Motor neuron (in vitro differentiated cells): ENCODE results near the gene RAB32. TPM values are rescaled to one million over a fixed set of nuclear protein-coding genes. Genes with fewer than 3 reads are reported as not detected.

Source experiments
- ATAC-seq, 8 experiments: fragments of 200-7000 bp; cut with Tn5 transposase; replicated peaks in 6 of 8; 2 replicates each; pipeline ENCODE4 v1.8.0; 2021; ENCODE audit warnings: mild to moderate bottlenecking in 8 of 8, moderate library complexity in 8 of 8
- H3K27ac ChIP-seq, 2 donors: fragments of 250-450 bp; sonication (Bioruptor Pico); 2 replicates each; pipeline ENCODE4 v1.9.0; 2021; ENCODE audit warnings: antibody characterized with exemption in 2 of 2, mild to moderate bottlenecking in 2 of 2, moderate library complexity in 1 of 2
- H3K4me1 ChIP-seq, 2 donors: fragments of 250-450 bp; sonication (Bioruptor Pico); replicated peaks in 1 of 2; 2 replicates each; pipeline ENCODE4 v1.6.1; 2021; ENCODE audit warnings: antibody characterized with exemption in 2 of 2, mild to moderate bottlenecking in 2 of 2, moderate library complexity in 1 of 2
- H3K4me3 ChIP-seq, 5 donors: fragments of 250-450 bp; sonication (Bioruptor Pico); 2 replicates each; pipeline ENCODE4 v1.9.0; 2021; ENCODE audit warnings: antibody characterized with exemption in 5 of 5, mild to moderate bottlenecking in 5 of 5, moderate library complexity in 4 of 5
- WGBS, 10 experiments: fragments of 450-650 bp; shearing (Covaris generic); methylation state at CpG; one replicate each; pipeline ENCODE4 v1.0.0; 2022; 5-methylcytosine and 5-hydroxymethylcytosine counted together
- in situ Hi-C, 9 experiments: fragments of 400-800 bp; cut with MboI; loops; one replicate each; pipeline ENCODE4 v1.15.0; 2021; ENCODE audit warnings: low sequenced_read_pairs in 9 of 9, low pct_unique_long_range_greater_than_20kb in 2 of 9; ENCODE audit not compliant: unreplicated experiment in 9 of 9
- total RNA-seq, 8 experiments: library from RNA; unstranded; fragments of 300-600 nt; gene quantifications; 2 replicates each; pipeline versions ENCODE4 v1.2.3 to v1.2.4, GENCODE V29; 2022

The RAB32 gene
- 10 to 100 TPM in 4 of 8 experiments, 1 to 10 TPM in 4; 3.1 to 91.4 (median 8.2) TPM for total RNA-seq

- peaks cover 0 to 6% of the 10 kb centered on the region in 2 donors for H3K4me1 ChIP-seq
- peak within 1 kb of the TSS in 1 of 2 donors; percentile 77 for H3K27ac ChIP-seq
- H3K4me3 ChIP-seq: peak within 1 kb of the TSS; percentile 37 to 70 (median 54)
- 2 to 20% (median 3%) methylated on average over 1 to 18 of the region's 86 CpGs; no CpG with 5 or more reads in 7 of the 10 experiments for WGBS, 10 experiments
- peak; percentile 90 to 97 (median 96) for ATAC-seq
- in situ Hi-C loops: loop anchor here in 2 of 9 experiments (10.0 to 25.0 kb wide), 2 partner anchors 151 to 506 kb away; partner anchors contain the start of gene GRM1 (in 2 of the 2)
Measured at GRCh38 chr6:146543211-146543939, at the start of gene RAB32. Gene RAB32 (plus strand): TSS chr6:146543833. CDS start chr6:146543872, 39 bp downstream.

- no peak for ATAC-seq
- H3K4me3 ChIP-seq: no peak overlapping the region
- peaks cover 0 to 4% of the 10 kb centered on the region in 2 donors for H3K4me1 ChIP-seq
- WGBS, 10 experiments: 8 to 86% (median 66%) methylated on average over 3 to 4 of the region's 4 CpGs
- no peak overlapping the region for H3K27ac ChIP-seq
- in situ Hi-C loops: no loop called here
Measured at GRCh38 chr6:146498309-146498708, 45.3 kb upstream of the RAB32 start.

GRCh38 chr6:146503096-146503495, 40.5 kb upstream of the RAB32 start:
- Histone ChIP-seq H3K4me1 (peaks cover 0 to 4% of the 10 kb centered on the region in 2 donors), H3K27ac (no peak overlapping the region)
- no peak for ATAC-seq

GRCh38 chr6:146515212-146515611, 28.4 kb upstream of the RAB32 start:
- no peak for ATAC-seq
- Histone ChIP-seq H3K27ac (no peak overlapping the region), H3K4me3 (no peak overlapping the region), H3K4me1 (no peaks in the 10 kb centered on the region)
- in situ Hi-C loops: no loop called here
- 90 to 100% (median 100%) methylated on average over 1 to 7 of the region's 7 CpGs; no CpG with 5 or more reads in 7 of the 10 experiments for WGBS, 10 experiments

More at GRCh38 chr6:146503096-146503495, 40.5 kb upstream of the RAB32 start:
- no peak overlapping the region for H3K4me3 ChIP-seq
- in situ Hi-C loops: no loop called here
- 0 to 100% (median 100%) methylated on average over 1 of the region's 1 CpG; no CpG with 5 or more reads in 2 of the 10 experiments for WGBS, 10 experiments

GRCh38 chr6:146526192-146526591, 17.4 kb upstream of the RAB32 start:
- Histone ChIP-seq H3K4me3 (no peak overlapping the region), H3K4me1 (no peaks in the 10 kb centered on the region), H3K27ac (no peak overlapping the region)
- peak in 2 of 8 experiments; percentile 36 to 49 for ATAC-seq
- in situ Hi-C loops: loop anchor here in 2 of 9 experiments (25.0 kb wide), 1 partner anchor 489 kb away; the partner anchor contains the start of gene GRM1 (in 2 of the 2)

GRCh38 chr6:146532702-146533101, 10.9 kb upstream of the RAB32 start:
- Histone ChIP-seq H3K27ac (no peak overlapping the region), H3K4me3 (no peak overlapping the region), H3K4me1 (no peaks in the 10 kb centered on the region)
- in situ Hi-C loops: loop anchor here in 2 of 9 experiments (25.0 kb wide), 1 partner anchor 495 kb away; the partner anchor contains the start of gene GRM1 (in 2 of the 2)
- ATAC-seq: no peak
- WGBS, 10 experiments: 80 to 100% (median 96%) methylated on average over 1 to 3 of the region's 3 CpGs; no CpG with 5 or more reads in 1 of the 10 experiments

- H3K4me3 ChIP-seq: peak overlapping the region in 3 of 5 donors; percentile 54 to 70 (median 62)
- WGBS, 10 experiments: 61 to 100% (median 92%) methylated on average over 1 to 8 of the region's 9 CpGs
- peaks cover 0 to 6% of the 10 kb centered on the region in 2 donors for H3K4me1 ChIP-seq
- no peak for ATAC-seq
- peak overlapping the region in 1 of 2 donors; percentile 77 for H3K27ac ChIP-seq
- in situ Hi-C loops: loop anchor here in 2 of 9 experiments (10.0 to 25.0 kb wide), 2 partner anchors 152 to 506 kb away; partner anchors contain the start of gene GRM1 (in 2 of the 2)
Measured at GRCh38 chr6:146542881-146543210, 787 bp upstream of the RAB32 start.

GRCh38 chr6:146543940-146544615, 445 bp downstream of the RAB32 start:
- in situ Hi-C loops: loop anchor here in 2 of 9 experiments (10.0 to 25.0 kb wide), 2 partner anchors 151 to 507 kb away; partner anchors contain the start of gene GRM1 (in 2 of the 2)
- ATAC-seq: peak; percentile 36 to 64 (median 56)
- peak overlapping the region; percentile 37 to 70 (median 54) for H3K4me3 ChIP-seq
- peak overlapping the region in 1 of 2 donors; percentile 77 for H3K27ac ChIP-seq
- 0 to 26% (median 3%) methylated on average over 1 to 13 of the region's 33 CpGs; no CpG with 5 or more reads in 3 of the 10 experiments for WGBS, 10 experiments
- peaks cover 0 to 6% of the 10 kb centered on the region in 2 donors for H3K4me1 ChIP-seq

GRCh38 chr6:146544616-146545182, 1.1 kb downstream of the RAB32 start:
- 0 to 95% (median 16%) methylated on average over 1 to 4 of the region's 11 CpGs; no CpG with 5 or more reads in 5 of the 10 experiments for WGBS, 10 experiments
- in situ Hi-C loops: loop anchor here in 2 of 9 experiments (10.0 to 25.0 kb wide), 2 partner anchors 150 to 507 kb away; partner anchors contain the start of gene GRM1 (in 2 of the 2)
- peaks cover 0 to 6% of the 10 kb centered on the region in 2 donors for H3K4me1 ChIP-seq
- peak overlapping the region in 4 of 5 donors; percentile 42 to 70 (median 58) for H3K4me3 ChIP-seq
- ATAC-seq: no peak
- no peak overlapping the region for H3K27ac ChIP-seq

GRCh38 chr6:146545581-146545980, 1.9 kb downstream of the RAB32 start:
- Histone ChIP-seq H3K4me1 (peaks cover 0 to 6% of the 10 kb centered on the region in 2 donors), H3K27ac (no peak overlapping the region), H3K4me3 (no peak overlapping the region)
- no peak for ATAC-seq
- 2 to 89% (median 55%) methylated on average over 1 to 5 of the region's 5 CpGs; no CpG with 5 or more reads in 1 of the 10 experiments for WGBS, 10 experiments
- in situ Hi-C loops: loop anchor here in 2 of 9 experiments (10.0 to 25.0 kb wide), 2 partner anchors 149 to 508 kb away; partner anchors contain the start of gene GRM1 (in 2 of the 2)

- ATAC-seq: peak in 2 of 8 experiments; percentile 2 to 4
- no peak overlapping the region for H3K27ac ChIP-seq
- in situ Hi-C loops: loop anchor here in 2 of 9 experiments (10.0 to 25.0 kb wide), 2 partner anchors 148 to 509 kb away; partner anchors contain the start of gene GRM1 (in 2 of the 2)
- peaks cover 0 to 6% of the 10 kb centered on the region in 2 donors for H3K4me1 ChIP-seq
- H3K4me3 ChIP-seq: no peak overlapping the region
- WGBS, 10 experiments: 0 to 100% (median 81%) methylated on average over 1 to 3 of the region's 3 CpGs
Measured at GRCh38 chr6:146546443-146547043, 2.9 kb downstream of the RAB32 start.

GRCh38 chr6:146547889-146548288, 4.3 kb downstream of the RAB32 start:
- no peak for ATAC-seq
- no peak overlapping the region for H3K27ac ChIP-seq
- H3K4me1 ChIP-seq: peaks cover 0 to 6% of the 10 kb centered on the region in 2 donors
- WGBS, 10 experiments: 59 to 100% (median 78%) methylated on average over 1 to 2 of the region's 2 CpGs
- in situ Hi-C loops: loop anchor here in 2 of 9 experiments (10.0 to 25.0 kb wide), 2 partner anchors 147 to 511 kb away; partner anchors contain the start of gene GRM1 (in 2 of the 2)
- no peak overlapping the region for H3K4me3 ChIP-seq
